ENCODE measurements around the gene MANEAL. TPM values are rescaled to one million over a fixed set of nuclear protein-coding genes. Genes with fewer than 3 reads are reported as not detected.
A peak's percentile ranks its signal among the peaks of the same experiment; 100 is the strongest.

Gene MANEAL
- 3.9 to 4.2 TPM (median 4.0 TPM) in 3 replicates for total RNA-seq
- long read RNA-seq, transcript MANEAL-203 (4 exons, 2,327 nt): major isoform, 5 of 11 reads
- long read RNA-seq, partial matches to known transcripts: 0 of 11 reads
- long read RNA-seq, other reads (novel, unspliced or antisense): 3 of 11 reads

GRCh38 chr1:37793773-37794371 is at the start of gene MANEAL:
Gene MANEAL, plus strand, starts transcription at chr1:37793847. Its CDS starts 336 bp downstream, at chr1:37794183.
- Mint-ChIP-seq H3K4me1 (ENCODE audit: low read depth) (peaks cover 14% of the 10 kb centered on the region), H3K4me3 (ENCODE audit: unreplicated experiment) (peak within 1 kb of the TSS; percentile 67), H3K27me3 (ENCODE audit: low read depth) (peaks cover 15% of the 10 kb centered on the region), H3K27ac (ENCODE audit: unreplicated experiment) (no peak within 1 kb of the TSS), H3K9me3 (ENCODE audit: low read depth) (no peaks in the 10 kb centered on the region), H3K36me3 (ENCODE audit: low read depth) (peaks cover 1% of the 10 kb centered on the region)
- no peak for DNase-seq (ENCODE audit: low spot score)
- no peak for TF ChIP-seq CTCF (IDR thresholded peaks at IDR 0.05)

- Mint-ChIP-seq H3K27ac (ENCODE audit: unreplicated experiment) (no peak overlapping the region), H3K9me3 (ENCODE audit: low read depth) (peaks cover 6% of the 10 kb centered on the region), H3K4me3 (ENCODE audit: unreplicated experiment) (no peak overlapping the region), H3K36me3 (ENCODE audit: low read depth) (peaks cover 1% of the 10 kb centered on the region), H3K27me3 (ENCODE audit: low read depth) (peaks cover 38% of the 10 kb centered on the region), H3K4me1 (ENCODE audit: low read depth) (no peaks in the 10 kb centered on the region)
- no peak for TF ChIP-seq CTCF (IDR thresholded peaks at IDR 0.05)
- DNase-seq (ENCODE audit: low spot score): no peak
Measured at GRCh38 chr1:37746806-37747205, 46.8 kb upstream of the MANEAL start.

- no peak for DNase-seq (ENCODE audit: low spot score)
- H3K4me3 Mint-ChIP-seq (ENCODE audit: unreplicated experiment): no peak overlapping the region
- no peak overlapping the region for H3K27ac Mint-ChIP-seq (ENCODE audit: unreplicated experiment)
- peaks cover 1% of the 10 kb centered on the region for H3K36me3 Mint-ChIP-seq (ENCODE audit: low read depth)
- TF ChIP-seq CTCF (IDR thresholded peaks at IDR 0.05): no peak
- peaks cover 6% of the 10 kb centered on the region for H3K9me3 Mint-ChIP-seq (ENCODE audit: low read depth)
- H3K27me3 Mint-ChIP-seq (ENCODE audit: low read depth): peaks cover 43% of the 10 kb centered on the region
- H3K4me1 Mint-ChIP-seq (ENCODE audit: low read depth): no peaks in the 10 kb centered on the region
Measured at GRCh38 chr1:37748565-37748964, 45.1 kb upstream of the MANEAL start.

- Mint-ChIP-seq H3K27ac (ENCODE audit: unreplicated experiment) (no peak overlapping the region), H3K4me3 (ENCODE audit: unreplicated experiment) (peak overlapping the region; percentile 50), H3K9me3 (ENCODE audit: low read depth) (peaks cover 3% of the 10 kb centered on the region), H3K27me3 (ENCODE audit: low read depth) (peaks cover 44% of the 10 kb centered on the region), H3K4me1 (ENCODE audit: low read depth) (no peaks in the 10 kb centered on the region), H3K36me3 (ENCODE audit: low read depth) (no peaks in the 10 kb centered on the region)
- no peak for TF ChIP-seq CTCF (IDR thresholded peaks at IDR 0.05)
- DNase-seq (ENCODE audit: low spot score): no peak
Measured at GRCh38 chr1:37752213-37752582, 41.4 kb upstream of the MANEAL start.

GRCh38 chr1:37752583-37753471 is 40.8 kb upstream of the MANEAL start:
- peak overlapping the region; percentile 56 for H3K4me3 Mint-ChIP-seq (ENCODE audit: unreplicated experiment)
- no peak for TF ChIP-seq CTCF (IDR thresholded peaks at IDR 0.05)
- H3K27ac Mint-ChIP-seq (ENCODE audit: unreplicated experiment): no peak overlapping the region
- H3K9me3 Mint-ChIP-seq (ENCODE audit: low read depth): no peaks in the 10 kb centered on the region
- H3K36me3 Mint-ChIP-seq (ENCODE audit: low read depth): no peaks in the 10 kb centered on the region
- peaks cover 42% of the 10 kb centered on the region for H3K27me3 Mint-ChIP-seq (ENCODE audit: low read depth)
- H3K4me1 Mint-ChIP-seq (ENCODE audit: low read depth): no peaks in the 10 kb centered on the region
- no peak for DNase-seq (ENCODE audit: low spot score)
